ENCODE data around the gene ZNF28.

GRCh38 chr19:52748336-52748950, 73.0 kb downstream of the ZNF28 start:
- TF ChIP-seq, protein P1, sequence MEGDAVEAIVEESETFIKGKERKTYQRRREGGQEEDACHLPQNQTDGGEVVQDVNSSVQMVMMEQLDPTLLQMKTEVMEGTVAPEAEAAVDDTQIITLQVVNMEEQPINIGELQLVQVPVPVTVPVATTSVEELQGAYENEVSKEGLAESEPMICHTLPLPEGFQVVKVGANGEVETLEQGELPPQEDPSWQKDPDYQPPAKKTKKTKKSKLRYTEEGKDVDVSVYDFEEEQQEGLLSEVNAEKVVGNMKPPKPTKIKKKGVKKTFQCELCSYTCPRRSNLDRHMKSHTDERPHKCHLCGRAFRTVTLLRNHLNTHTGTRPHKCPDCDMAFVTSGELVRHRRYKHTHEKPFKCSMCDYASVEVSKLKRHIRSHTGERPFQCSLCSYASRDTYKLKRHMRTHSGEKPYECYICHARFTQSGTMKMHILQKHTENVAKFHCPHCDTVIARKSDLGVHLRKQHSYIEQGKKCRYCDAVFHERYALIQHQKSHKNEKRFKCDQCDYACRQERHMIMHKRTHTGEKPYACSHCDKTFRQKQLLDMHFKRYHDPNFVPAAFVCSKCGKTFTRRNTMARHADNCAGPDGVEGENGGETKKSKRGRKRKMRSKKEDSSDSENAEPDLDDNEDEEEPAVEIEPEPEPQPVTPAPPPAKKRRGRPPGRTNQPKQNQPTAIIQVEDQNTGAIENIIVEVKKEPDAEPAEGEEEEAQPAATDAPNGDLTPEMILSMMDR (IDR thresholded peaks at IDR 0.05), result peak in 4 of 7 experiments; percentile 17 to 53 (median 31)
- no peak for TF ChIP-seq POLR2AphosphoS5 (IDR thresholded peaks at IDR 0.05)

All from stomach (tissue), 4 donors.